Measurements from ENCODE around the gene PRDM16.

The PRDM16 gene

DNA sequence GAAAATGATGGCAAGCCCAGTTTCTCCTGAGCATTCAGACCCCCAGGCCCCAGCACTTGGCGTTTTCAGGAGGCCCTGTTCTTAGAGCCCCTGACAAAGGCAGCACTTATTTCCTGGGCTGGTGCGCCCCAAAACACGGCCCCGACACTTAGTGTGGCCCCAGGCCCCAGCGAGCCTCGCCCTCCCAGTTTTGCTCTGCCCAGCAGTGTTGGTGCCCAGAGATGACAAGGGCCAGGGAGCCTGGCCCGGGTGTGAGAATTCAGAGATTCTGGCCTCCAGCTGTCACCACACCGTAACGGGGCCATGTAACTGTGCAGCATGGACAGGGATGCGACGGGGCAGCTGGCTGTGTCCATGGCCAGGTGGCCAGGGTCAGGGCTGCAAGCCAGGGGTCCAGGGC, 367.4 kb downstream of the PRDM16 start:
- DNase-seq (ENCODE audit: low read depth in 2 of 3, low spot score in 2 of 3), result no peak

DNA sequence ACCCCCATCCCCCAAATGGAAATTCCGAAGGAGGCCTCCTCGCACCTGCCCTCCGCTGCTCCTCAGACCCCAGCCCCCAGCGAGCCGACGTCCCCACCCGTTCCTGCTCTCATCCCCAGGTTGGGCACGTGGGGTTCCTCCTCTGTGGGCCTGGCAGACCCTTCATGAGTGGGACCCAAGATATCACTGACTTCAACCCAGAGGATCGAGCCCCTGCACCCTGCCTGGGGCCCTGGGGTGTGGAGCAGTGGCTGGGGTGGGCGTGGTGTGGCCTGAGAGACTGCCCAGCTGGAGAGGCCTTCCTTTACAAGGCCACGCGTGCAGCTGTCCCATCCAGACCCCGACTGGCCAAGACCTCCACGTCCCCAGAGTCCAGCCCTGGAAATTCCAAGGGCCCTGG, 367.9 kb downstream of the PRDM16 start:
- no peak for DNase-seq (ENCODE audit: low read depth in 2 of 3, low spot score in 2 of 3)

DNA sequence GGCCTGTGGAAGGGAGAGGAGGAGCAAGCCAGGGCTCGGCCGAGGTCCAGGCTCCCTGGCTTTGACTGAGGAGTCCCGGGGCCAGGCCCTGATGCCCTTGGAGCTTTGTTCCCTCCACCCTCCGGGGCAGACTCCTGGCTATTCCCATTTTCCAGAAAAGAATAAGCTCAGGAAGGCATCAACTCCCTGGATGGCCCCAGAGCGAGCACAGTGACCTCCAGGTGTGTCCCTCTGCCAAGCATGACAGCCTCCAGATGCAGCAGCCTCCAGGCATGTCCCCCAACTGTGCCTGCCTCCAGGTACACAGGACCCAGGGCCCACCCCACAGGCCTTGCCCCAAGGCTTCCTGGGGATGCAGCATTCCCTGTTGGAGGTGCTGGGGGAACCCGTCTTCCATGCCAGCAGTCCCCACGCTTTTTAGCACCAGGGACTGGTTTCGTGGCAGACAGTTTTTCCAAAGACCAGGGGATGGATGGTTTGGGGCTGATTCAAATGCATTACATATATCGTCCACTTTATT, 369.7 kb downstream of the PRDM16 start:
- DNase-seq (ENCODE audit: low read depth in 2 of 3, low spot score in 2 of 3), result no peak

DNA sequence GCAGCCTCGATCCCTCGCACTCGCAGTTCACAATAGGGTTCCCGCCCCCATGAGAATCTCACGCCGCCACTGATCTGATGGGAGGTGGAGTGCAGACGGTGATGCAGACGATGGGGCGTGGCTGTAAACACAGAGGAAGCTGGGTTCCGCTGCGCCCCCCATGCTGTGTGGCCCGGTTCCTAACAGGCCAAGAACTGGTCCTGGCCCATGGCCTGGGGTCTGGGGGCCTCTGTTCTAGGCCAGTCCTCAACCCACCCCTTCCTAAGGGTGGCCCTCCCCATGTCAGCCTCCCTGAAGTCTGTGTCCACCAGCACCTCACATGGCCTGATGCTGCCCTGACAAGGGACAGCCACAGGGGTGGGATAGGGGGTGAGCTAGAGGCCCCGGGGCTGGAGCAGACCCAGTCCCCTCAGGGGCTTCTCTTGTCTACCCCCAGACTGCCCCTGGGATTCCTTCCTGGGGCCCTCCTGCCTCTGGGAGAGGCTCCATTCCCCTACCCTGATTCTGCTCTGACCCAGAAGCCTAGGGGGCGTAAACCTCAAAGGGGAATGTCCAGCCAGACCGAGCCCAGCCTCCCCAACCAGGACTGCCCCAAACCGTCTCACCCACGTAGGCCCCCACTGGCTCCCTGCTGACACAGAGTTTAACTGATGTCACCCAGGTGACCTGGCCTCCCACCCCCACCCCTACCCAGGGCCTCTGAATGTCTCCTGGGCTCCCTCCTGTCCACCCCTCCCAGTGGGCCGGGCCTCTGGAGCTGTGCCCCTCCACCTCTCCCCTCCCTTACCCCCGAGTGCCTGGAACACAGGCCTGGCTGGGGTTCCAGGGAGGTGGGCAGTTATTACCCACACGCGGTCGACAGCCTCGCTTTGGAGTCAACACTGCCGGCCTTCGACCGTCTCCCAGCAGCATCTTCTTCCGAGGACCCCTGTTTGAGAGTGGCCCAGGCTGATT, 370.6 kb downstream of the PRDM16 start:
- DNase-seq (ENCODE audit: low read depth in 2 of 3, low spot score in 2 of 3), result no peak

DNA sequence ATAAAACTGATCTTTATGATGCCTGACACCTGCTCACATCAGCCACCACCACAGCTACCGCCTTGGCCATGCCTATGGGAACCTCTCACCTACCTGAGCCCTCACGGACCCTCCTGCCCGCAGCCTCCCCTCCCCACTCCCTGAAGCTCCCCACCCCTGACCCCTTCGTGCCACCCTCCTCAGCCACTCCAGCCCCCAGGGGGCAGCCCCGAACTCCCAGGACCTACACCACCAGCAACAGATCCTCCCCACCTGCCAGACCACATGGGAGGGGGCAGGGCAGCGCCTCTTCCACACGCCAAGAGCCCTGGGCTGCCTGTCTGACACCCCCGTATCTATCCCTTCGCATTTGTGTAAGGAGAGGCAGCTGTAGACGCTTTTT, 371.3 kb downstream of the PRDM16 start:
- DNase-seq (ENCODE audit: low read depth in 2 of 3, low spot score in 2 of 3), result no peak

DNA sequence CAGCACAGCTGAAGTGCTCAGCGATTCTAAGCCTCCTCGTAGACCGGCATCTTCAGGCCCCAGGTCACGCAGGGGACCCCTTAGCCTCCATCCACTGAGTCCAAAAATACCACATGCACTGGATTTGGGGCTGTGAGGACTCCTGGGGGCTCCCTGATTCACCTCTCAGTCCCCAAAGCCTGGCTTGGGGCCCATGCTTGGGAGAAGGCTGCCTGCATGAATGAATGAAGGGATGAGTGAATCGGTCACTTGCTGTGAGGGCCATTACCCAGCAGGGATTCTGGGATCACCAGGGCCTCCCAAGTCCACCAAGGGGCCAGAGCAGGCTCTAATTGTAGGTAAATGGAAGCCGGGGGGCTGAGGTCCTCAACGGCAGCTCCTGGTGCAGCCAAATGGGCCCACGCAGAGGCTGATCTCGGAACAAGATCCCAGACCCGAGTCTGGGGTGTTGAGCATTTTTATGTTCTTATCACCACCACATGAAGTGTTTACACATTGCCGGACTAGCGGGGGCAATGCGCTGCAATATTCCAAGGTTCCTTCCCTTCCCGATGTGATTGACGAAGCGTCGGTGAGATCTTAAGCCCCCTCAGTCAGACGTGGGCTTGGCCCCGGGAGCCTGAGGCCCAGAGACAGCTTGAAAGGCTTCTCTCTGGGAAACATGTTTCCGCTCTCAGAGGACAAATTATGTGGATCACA, 371.9 kb downstream of the PRDM16 start:
- no peak for DNase-seq (ENCODE audit: low read depth in 2 of 3, low spot score in 2 of 3)

DNA sequence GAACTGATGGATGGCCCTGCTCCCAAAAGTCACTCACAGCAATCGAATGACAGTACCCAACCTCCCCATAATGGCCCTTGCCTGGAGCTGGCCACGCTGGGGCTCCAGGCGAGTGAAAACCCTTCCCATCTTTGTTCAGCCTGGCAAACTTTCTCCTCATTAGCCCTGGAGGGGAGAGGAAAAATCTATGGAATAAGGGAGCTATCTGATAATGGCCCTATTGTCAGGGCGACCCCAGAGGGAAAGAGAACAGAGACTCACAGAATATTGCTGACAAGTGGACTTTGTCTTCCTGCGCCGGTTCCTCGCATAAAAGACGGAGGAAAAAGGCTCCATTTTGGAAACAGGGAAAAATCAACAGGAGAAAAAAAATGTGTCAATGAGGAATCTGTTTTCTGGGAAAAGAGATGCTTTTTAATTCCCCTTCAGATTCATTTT, 372.4 kb downstream of the PRDM16 start:
- no peak for DNase-seq (ENCODE audit: low read depth in 2 of 3, low spot score in 2 of 3)

DNA sequence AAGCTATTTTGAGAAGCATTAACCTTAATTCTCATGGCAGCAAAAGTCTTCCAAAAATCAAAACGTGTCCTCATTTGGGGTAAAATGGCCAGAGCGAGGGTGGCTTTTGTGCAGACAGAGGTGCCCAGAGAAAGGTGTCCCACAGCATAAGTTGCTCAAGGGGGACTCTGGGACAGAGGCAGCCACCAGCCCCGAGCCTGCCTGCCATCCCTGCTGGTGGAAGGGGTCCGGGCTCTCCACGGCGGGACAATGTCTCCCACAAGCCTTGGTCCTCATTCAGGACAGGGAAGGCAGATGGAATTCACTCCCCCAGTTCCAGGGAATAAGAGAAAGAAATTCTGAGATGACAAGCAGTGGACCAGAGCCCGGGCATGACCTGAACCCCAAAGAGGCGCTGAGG, 372.9 kb downstream of the PRDM16 start:
- DNase-seq (ENCODE audit: low read depth in 2 of 3, low spot score in 2 of 3), result no peak

DNA sequence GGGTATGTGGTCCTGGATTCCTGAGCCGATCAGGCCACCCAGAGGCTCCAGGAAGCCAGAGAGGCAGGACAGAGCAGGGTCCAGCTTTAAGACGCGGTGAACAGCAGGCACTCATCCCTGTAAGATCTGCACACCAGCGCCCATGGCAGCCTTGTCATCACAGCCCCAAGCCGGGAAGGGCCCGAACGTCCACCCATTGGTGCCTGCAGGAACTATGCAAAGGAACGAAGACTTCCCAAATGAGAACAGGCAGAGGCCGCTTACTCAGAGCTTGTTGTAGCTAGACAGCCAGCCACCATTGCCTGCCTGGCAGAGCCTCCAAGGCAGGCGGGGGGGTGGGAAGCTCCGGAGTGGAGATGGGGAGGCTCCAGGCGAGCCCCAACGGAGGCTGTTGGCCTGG, 373.3 kb downstream of the PRDM16 start:
- no peak for DNase-seq (ENCODE audit: low read depth in 2 of 3, low spot score in 2 of 3)

DNA sequence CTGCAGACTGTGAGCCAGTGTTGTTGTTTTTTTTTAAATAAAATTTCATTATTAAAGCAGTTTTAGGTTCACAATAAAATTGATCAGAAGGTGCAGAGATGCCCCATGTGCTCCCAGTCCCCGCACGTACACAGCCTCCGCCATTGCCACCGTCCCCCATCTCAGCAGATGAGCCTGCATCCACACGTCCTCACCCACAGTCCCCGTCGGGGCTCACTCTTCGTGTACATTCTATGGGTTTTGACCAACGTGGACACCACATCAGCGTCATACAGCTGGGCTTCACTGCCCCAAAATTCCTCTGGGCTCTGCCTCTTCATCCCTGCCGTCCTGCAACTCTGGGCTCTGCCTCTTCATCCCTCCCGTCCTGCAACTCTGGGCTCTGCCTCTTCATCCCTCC, 373.9 kb downstream of the PRDM16 start:
- no peak for DNase-seq (ENCODE audit: low read depth in 2 of 3, low spot score in 2 of 3)

DNA sequence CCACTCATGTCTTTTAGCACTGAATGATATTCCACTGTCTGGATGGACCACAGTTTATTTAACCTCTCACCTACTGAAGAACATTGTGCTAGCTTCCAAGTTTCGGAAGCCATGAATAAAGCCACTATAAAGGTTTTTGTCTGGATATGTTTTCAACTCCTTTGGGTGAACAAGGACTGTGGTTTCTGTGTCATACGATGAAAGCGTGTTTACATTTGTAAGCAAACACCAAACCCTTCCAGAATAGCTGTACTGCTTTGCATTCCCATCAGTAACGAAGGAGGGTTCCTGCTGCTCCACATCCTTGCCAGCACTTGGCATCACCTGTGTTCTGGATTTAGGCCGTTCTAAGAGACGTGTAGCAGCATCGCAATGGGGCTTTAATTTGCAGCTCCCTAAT, 374.8 kb downstream of the PRDM16 start:
- no peak for DNase-seq (ENCODE audit: low read depth in 2 of 3, low spot score in 2 of 3)

DNA sequence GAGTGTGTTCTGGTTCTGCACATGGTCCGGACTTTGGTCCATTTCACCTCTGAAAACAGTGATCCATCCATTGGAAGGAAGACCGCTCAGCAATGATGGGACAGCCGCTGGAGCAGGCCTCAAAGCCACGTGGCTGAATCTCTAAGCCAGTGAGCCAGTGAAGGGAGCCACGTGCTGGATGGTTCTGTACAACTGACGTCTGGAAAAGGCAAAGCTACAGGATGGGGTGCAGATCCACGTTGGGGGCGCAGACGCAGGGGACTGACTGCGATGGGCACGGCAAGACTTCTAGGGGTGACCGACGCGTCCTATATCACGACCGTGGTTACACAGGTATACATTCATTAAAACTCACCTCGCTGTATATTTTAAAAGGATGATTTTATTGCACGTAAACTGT, 375.3 kb downstream of the PRDM16 start:
- no peak for DNase-seq (ENCODE audit: low read depth in 2 of 3, low spot score in 2 of 3)

DNA sequence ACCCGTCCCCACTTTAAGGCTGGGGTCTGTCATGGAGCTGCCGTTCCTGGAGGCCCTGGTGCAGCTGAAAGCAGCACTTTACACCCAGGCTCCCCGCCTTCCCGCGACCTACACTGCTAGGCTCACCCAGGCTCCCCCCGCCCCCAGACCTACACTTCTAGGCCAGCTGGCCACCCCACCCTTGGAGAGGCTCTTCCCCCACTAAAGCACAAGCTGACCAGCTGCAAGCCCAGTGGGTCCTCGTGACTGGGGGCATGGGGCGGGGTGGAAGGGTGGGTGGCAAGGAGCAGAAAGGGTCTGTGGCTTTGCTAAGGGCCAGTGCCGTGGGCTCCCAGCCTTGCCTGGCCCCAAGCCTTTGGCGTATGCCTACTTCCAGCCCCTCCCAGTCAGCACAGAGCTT, 375.7 kb downstream of the PRDM16 start:
- DNase-seq (ENCODE audit: low read depth in 2 of 3, low spot score in 2 of 3), result no peak

DNA sequence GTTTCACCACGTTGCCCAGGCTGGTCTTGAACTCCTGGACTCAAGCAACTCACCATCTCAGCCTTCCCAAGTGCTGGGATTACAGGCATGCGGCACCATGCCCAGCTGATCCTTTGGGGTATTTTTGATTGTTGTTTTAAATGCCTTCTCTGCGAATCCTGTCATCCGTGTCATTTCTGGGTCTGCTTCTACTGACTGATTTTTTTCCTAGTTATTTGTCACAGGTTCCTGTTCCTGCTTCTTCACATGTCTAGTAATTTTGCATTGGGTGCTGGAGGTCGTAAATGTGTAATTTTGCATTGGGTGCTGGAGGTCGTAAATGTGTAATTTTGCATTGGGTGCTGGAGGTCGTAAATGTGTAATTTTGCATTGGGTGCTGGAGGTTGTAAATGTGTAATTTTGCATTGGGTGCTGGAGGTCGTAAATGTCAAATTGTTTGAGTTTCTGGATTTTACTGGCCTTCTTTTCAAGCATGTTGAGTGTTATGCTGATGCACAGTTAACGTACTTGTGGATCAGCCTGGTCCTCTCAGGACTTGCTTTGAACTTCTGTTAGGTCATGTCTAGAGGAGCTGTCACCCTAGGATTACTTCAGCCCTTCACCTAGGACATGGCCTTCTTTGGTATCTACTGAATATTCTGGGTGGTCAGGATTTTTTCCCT, 381.3 kb downstream of the PRDM16 start:
- DNase-seq (ENCODE audit: low read depth in 2 of 3, low spot score in 2 of 3), result no peak

DNA sequence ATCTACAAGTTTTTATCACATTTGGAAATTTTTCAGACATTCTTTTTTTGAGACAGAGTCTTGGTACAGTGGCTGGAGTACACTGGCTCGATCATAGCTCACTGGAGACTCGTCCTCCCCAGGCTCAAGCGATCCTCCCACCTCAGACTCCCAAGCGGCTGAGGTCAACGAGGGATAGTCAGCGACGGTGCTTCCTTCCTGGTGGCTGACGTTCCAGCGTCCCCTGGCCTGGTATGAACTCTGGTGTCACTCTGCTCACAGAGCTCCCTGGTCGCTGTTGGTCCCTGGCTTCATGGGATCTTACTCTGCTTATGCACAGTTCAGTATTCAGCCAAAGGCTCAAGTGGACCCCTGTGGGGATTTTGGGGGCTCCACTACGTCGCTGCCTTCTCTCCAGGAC, 382.0 kb downstream of the PRDM16 start:
- no peak for DNase-seq (ENCODE audit: low read depth in 2 of 3, low spot score in 2 of 3)

DNA sequence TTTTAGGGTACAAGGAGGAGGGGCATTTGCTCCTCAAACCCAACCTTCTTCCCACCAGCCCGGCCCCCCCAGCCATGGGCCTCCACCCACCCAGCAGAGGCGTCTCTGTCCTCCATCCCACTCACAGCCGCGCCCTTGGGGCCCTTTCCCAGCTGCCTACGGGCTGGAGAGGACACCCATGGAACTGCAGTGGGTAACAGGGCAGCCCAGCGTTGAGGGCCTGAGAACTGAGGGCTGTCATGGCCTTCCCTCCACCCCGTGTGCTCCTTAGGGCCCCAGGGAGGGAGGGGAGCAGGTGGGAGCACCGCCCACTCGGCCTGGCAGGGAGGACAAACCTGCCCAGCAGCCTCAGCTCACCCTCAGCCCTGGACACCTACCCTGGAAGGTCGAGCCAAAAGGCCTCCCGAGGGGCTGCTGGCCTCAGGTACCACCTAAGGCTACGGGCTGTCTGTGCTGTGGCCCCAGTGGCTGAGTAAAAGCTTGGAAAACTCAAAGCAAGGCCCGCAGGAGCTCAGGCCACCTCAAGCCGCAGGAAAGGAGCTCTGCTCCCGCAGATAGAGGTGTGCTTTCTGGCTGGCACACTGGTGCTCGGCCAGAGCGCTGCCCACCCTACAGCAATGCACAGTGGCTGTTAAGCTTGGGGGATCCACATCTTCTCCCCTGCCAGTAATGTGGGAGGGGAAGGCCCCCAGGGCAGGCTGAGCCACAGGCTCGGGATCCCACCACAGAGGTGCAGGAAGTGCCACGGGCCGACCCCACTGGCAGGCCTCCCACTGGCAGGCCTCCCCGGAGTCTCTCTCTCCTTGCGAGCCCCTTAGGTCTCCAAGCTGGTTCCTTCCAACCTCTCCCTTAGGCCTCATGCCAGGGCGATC, 383.2 kb downstream of the PRDM16 start:
- no peak for DNase-seq (ENCODE audit: low read depth in 2 of 3, low spot score in 2 of 3)

DNA sequence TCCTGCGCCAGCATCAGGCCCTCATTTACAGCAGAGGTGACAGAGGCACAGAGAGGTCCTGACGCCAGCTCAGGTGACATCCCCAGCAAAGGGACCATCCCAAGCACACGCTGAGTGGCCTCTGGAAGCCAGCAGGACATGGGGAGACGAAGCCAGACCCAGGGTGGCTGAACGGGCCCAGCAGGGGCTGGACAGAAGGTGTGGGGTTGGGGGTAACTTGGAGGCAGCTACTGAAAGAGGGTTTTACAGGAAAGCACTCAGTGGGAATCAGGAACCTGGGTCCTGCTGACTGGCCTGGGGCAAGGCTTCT, 383.8 kb downstream of the PRDM16 start:
- DNase-seq (ENCODE audit: low read depth in 2 of 3, low spot score in 2 of 3), result no peak

DNA sequence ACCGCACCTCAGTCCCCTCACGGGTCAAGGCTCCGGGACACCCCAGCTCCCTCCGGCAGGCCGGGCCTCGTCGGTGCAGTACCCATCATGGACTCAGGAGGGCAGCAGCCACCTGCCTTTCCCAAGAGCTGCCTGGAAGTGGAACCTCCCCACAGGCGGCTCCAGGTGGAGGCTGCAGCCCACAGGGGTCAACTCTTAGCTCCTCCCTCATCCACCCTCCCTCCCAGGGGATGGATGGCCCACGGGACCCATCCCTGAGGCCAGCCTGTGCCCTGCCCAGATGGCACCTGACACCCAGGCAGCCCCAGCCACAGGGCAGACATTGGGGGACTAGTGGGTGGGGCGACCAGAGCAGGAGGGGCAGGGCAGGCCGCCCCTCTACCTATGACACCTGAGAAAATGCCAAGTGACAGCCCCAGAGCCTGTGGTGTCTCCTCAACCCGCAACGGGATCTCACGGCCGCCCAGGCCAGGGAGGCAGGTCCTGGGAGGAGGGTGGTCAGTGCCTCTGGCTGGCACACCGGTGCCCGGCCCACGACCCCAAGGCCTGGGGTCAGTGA, 384.3 kb downstream of the PRDM16 start:
- DNase-seq (ENCODE audit: low read depth in 2 of 3, low spot score in 2 of 3), result peak; percentile 52 to 64 (median 61)

DNA sequence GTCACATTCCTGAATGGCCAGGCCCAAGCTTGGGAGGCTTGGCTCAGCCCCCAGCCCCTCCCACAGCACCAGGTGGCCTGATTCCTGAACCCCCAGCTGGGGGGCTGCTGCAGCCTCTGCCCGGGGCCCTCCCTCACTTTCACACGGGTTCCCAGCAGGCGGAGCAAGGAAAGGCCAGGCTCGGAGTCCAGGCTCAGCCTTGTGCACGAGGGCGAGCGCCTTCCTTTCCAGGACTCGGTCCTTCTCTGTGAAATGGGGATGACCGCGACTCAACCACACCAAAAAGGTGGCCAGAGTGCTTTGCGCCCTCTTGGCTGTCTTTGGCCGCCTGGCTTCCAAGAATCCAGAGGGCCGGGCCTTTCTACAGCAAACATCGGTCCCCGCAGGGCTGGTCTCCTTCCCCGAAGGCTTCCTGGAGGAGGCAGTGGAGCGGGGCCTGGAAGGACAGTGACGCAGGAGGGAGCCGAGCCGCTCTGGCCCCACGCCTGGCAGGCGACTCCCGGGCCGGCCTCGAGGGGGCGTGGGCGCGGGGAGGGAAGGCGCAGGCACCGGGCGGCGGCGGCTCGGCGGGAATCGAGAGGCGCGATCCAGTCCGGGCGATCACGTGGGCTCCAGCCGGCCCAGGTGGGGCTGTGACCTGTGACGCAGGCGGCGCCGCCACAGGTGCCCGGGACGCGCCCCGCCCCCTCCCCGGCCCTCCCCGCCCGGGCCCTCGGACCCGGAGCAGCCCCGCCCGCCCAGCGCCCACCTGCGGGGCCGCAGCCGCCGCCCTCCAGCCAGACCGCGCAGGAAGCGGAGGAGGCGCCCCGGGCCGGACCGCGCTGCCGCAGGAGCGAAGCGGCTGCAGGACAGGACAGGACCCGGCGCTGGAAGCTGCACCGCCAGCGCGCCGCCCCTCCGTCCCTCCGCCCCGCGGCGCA, 385.1 kb downstream of the PRDM16 start, which contains the start of gene ARHGEF16:
ARHGEF16 (plus strand) TSS at position 775 of the 920 bp plus-strand sequence. CDS start 8,420 bp downstream, outside the sequence.
- DNase-seq (ENCODE audit: low read depth in 2 of 3, low spot score in 2 of 3), result no peak
